Activated gamma-delta T cell (primary cell): Measurements from ENCODE around the gene MEF2B.

Experiments
- DNase-seq: peaks from one replicate; lab custom pipeline; 2025; lab: John Stamatoyannopoulos, UW

MEF2B gene

DNA sequence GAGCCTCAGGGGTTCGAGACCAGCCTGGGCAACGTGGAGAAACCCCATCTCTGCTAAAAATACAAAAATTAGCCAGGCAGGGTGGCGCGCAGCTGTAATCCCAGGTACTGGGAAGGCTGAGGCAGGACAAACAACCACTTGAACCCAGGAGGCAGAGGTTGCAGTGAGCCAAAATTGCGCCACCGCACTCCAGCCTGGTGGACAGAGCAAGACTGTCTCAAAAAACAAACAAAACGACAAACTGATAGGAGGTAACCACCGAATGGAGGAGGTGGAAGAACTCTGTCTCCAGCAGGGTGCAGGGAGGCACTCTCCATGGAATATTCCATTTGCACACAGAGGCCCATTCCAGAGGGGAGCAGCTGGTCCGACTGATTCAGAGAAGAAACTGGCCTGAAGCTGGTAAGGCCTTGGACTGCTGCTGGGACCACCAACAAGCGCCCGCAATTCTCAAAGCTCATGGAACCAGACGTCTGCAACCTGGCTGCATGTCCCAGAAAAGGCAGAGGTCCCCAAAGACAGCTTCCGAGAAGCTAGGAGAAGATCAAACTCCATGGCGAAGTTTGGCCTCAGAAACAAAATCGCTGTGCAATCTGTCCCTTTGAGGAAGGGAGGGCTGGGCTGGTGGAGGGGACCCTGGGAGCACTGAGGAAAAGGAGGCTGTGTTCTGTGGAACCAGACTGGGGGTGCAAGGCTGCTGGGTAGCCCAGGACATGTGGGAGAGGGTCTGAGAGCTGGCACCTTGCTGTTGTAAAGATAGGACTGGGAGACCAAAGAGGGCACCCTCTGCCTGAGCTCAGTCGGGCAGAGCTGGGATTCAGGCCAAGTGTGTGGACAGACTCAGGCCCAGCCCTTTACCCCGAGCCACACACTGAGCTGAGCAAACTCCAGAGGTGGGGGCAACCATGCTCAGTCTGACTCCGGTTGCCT lies 71.1 kb downstream of the MEF2B start:
- no peak for DNase-seq

- no peak for DNase-seq
Observed at GRCh38 chr19:19098084-19098702, 71.9 kb downstream of the MEF2B start.

GRCh38 chr19:19096641-19097627 lies 73.1 kb downstream of the MEF2B start:
- no peak for DNase-seq

- no peak for DNase-seq
Observed at GRCh38 chr19:19095691-19096090, 74.4 kb downstream of the MEF2B start.
